Neural progenitor cell (in vitro differentiated cells): ENCODE data around the gene TEX53. TPM values are rescaled to one million over a fixed set of nuclear protein-coding genes. Genes with fewer than 3 reads are reported as not detected.
A peak's percentile ranks its signal among the peaks of the same experiment; 100 is the strongest.

Experiments used
- DNase-seq: peaks from one replicate; pipeline ENCODE4 v3.0.0-alpha.2; 2016; ENCODE audit warnings: low spot score
- H2AFZ ChIP-seq: fragments of 200-600 bp; sonication (generic); replicated peaks from 2 replicates; pipeline ENCODE4 v1.6.1; 2016; ENCODE audit warnings: antibody characterized with exemption
- H3F3A ChIP-seq: fragments of 200-600 bp; sonication (generic); 2 replicates; pipeline ENCODE4 v1.6.1; 2016; ENCODE audit warnings: antibody characterized with exemption, low read depth
- H3K27ac ChIP-seq: fragments of 200-600 bp; sonication (generic); 2 replicates; pipeline ENCODE4 v1.5.1; 2016; ENCODE audit warnings: mild to moderate bottlenecking
- H3K27me3 ChIP-seq: fragments of 200-600 bp; sonication (generic); 2 replicates; pipeline ENCODE4 v1.6.1; 2016; ENCODE audit warnings: mild to moderate bottlenecking, moderate library complexity
- H3K36me3 ChIP-seq: fragments of 200-600 bp; sonication (generic); 2 replicates; pipeline ENCODE4 v1.5.1; 2016
- H3K4me1 ChIP-seq: fragments of 200-600 bp; sonication (generic); 2 replicates; pipeline ENCODE4 v1.6.1; 2016; ENCODE audit warnings: mixed run types
- H3K4me2 ChIP-seq: fragments of 200-600 bp; sonication (generic); 2 replicates; pipeline ENCODE4 v1.6.1; 2016
- H3K4me3 ChIP-seq: fragments of 200-600 bp; sonication (generic); 2 replicates; pipeline ENCODE4 v1.5.1; 2016
- H3K79me2 ChIP-seq: fragments of 200-600 bp; sonication (generic); 2 replicates; pipeline ENCODE4 v1.6.1; 2016; ENCODE audit warnings: low read depth
- H3K9ac ChIP-seq: fragments of 200-600 bp; sonication (generic); 2 replicates; pipeline ENCODE4 v1.6.1; 2016
- H3K9me3 ChIP-seq: fragments of 200-600 bp; sonication (generic); 2 replicates; pipeline ENCODE4 v1.5.1; 2016; ENCODE audit warnings: low read depth
- H4K20me1 ChIP-seq: fragments of 200-600 bp; sonication (generic); 2 replicates; pipeline ENCODE4 v1.6.1; 2016; ENCODE audit warnings: low read depth
- H3K27ac Mint-ChIP-seq: 3 replicates; pipeline ENCODE4 v1.8.0; 2021; ENCODE audit warnings: mixed read lengths
- H3K27me3 Mint-ChIP-seq: 2 replicates; pipeline ENCODE4 v1.8.0; 2022; ENCODE audit warnings: low read depth, mild to moderate bottlenecking, inconsistent platforms, moderate library complexity, mixed read lengths; ENCODE audit not compliant: insufficient read depth
- H3K36me3 Mint-ChIP-seq: 3 replicates; pipeline ENCODE4 v1.8.0; 2021; ENCODE audit warnings: mixed read lengths
- H3K4me1 Mint-ChIP-seq: 3 replicates; pipeline ENCODE4 v1.8.0; 2021; ENCODE audit warnings: mixed read lengths
- H3K4me3 Mint-ChIP-seq: 3 replicates; pipeline ENCODE4 v1.8.0; 2021; ENCODE audit warnings: mild to moderate bottlenecking, moderate library complexity, mixed read lengths
- H3K9me3 Mint-ChIP-seq: 3 replicates; pipeline ENCODE4 v1.8.0; 2020; ENCODE audit warnings: mixed read lengths
- EZH2 ChIP-seq: fragments of 200-600 bp; sonication (generic); IDR thresholded peaks from 2 replicates; pipeline ENCODE4 v1.6.1; 2017; ENCODE audit warnings: antibody characterized with exemption, mild to moderate bottlenecking, moderate library complexity
- EZH2phosphoT487 ChIP-seq: fragments of 200-600 bp; sonication (generic); IDR thresholded peaks from 2 replicates; pipeline ENCODE4 v1.6.1; 2017; ENCODE audit warnings: antibody characterized with exemption
- total RNA-seq: library from RNA; depleted of rRNA; stranded (reverse); fragments of >200 nt; gene quantifications from 2 replicates; pipeline ENCODE4 v1.2.3, GENCODE V29; 2015; ENCODE audit warnings: low replicate concordance
- TF ChIP-seq, protein P1 (sequence below): fragments of 200-600 bp; sonication (generic); IDR thresholded peaks from 2 replicates; pipeline ENCODE4 v1.5.1; 2017; ENCODE audit warnings: antibody characterized with exemption, mild to moderate bottlenecking

The TEX53 gene
- total RNA-seq, 1 donor from 2014 or later: not detected

DNA sequence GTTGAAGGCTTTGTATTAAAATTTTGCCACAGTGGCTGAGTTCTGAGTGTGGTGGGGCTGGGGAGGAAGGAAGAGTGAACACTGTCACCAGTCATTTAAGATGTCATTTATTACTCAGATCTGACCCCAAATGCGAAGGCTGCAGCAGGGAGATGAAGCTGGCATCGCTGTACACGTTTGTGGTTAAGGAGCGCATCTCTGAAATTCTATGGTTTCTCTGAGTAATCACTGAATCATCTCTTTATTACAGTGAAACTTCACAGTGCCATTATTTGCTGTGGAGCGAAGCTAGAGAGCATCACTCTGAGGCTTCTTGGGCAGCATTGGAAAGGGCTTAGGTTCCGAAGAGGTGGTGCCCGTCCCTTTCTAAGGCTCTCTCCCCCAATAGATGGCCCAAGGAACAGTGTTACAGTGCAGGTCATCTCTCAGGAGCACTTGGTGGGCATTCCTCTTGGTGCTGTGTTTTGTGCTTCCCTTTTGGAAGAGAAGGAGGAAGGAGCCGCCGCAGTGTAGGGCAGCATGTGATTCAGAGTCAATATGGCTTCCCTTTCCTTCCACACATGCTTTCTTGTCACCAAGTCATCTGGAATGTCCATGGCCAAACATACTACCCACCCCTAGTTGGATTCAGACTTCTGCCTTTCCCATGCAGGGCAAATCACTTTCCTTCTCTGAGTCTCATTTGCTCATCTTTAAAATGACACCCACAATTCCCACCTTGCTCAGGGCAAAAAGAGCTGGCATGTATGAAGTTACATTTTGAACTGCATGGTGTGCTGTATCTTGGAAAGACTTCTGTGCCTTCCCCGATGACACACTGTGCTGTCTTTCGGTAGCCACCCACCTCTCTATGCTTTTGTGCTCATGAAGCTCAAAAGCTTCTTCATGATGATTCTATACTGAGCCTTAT, 33.7 kb upstream of the TEX53 start:
- Mint-ChIP-seq H3K4me3 (no peak overlapping the region), H3K4me1 (no peaks in the 10 kb centered on the region), H3K27me3 (no peaks in the 10 kb centered on the region), H3K9me3 (no peaks in the 10 kb centered on the region), H3K27ac (peak overlapping the region; percentile 5), H3K36me3 (no peaks in the 10 kb centered on the region)
- no peak for DNase-seq
- TF ChIP-seq, protein P1, sequence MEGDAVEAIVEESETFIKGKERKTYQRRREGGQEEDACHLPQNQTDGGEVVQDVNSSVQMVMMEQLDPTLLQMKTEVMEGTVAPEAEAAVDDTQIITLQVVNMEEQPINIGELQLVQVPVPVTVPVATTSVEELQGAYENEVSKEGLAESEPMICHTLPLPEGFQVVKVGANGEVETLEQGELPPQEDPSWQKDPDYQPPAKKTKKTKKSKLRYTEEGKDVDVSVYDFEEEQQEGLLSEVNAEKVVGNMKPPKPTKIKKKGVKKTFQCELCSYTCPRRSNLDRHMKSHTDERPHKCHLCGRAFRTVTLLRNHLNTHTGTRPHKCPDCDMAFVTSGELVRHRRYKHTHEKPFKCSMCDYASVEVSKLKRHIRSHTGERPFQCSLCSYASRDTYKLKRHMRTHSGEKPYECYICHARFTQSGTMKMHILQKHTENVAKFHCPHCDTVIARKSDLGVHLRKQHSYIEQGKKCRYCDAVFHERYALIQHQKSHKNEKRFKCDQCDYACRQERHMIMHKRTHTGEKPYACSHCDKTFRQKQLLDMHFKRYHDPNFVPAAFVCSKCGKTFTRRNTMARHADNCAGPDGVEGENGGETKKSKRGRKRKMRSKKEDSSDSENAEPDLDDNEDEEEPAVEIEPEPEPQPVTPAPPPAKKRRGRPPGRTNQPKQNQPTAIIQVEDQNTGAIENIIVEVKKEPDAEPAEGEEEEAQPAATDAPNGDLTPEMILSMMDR: no peak
- TF ChIP-seq EZH2 (no peak), EZH2phosphoT487 (no peak)
- H3K9ac ChIP-seq: no peak overlapping the region
- H4K20me1 ChIP-seq: no peaks in the 10 kb centered on the region
- H3K27ac ChIP-seq: no peak overlapping the region
- H3K36me3 ChIP-seq: no peaks in the 10 kb centered on the region
- H3K9me3 ChIP-seq: no peaks in the 10 kb centered on the region
- H2AFZ ChIP-seq: no peak overlapping the region
- H3K4me1 ChIP-seq: no peaks in the 10 kb centered on the region
- no peak overlapping the region for H3K4me3 ChIP-seq
- no peaks in the 10 kb centered on the region for H3K27me3 ChIP-seq
- H3K4me2 ChIP-seq: no peak overlapping the region
- no peaks in the 10 kb centered on the region for H3K79me2 ChIP-seq
- no peaks in the 10 kb centered on the region for H3F3A ChIP-seq

DNA sequence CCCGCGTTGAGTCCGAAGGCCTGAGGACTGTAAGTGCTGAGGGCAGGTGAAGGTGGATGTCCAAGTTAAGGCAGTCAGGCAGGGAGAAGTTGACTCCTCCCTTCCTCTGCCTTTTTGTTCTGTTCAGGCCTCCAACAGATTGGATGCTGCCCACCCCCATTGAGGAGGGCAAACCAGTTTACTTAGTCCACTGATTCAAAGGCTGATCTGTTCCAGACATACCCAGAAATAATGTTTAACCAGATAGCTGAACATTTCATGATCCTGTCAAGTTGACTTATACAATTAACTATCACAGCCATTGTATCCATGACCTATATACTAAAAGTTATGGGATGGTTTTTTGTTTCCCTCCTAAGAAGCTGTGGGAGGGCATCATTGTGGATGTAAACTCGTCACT, 32.7 kb upstream of the TEX53 start:
- Histone ChIP-seq H4K20me1 (no peaks in the 10 kb centered on the region), H3K4me2 (no peak overlapping the region), H2AFZ (no peak overlapping the region), H3K27me3 (no peaks in the 10 kb centered on the region), H3K79me2 (no peaks in the 10 kb centered on the region), H3K4me1 (no peaks in the 10 kb centered on the region), H3K27ac (no peak overlapping the region), H3F3A (no peaks in the 10 kb centered on the region), H3K36me3 (no peaks in the 10 kb centered on the region), H3K9me3 (no peaks in the 10 kb centered on the region), H3K9ac (no peak overlapping the region), H3K4me3 (no peak overlapping the region)
- no peaks in the 10 kb centered on the region for H3K27me3 Mint-ChIP-seq
- no peak overlapping the region for H3K4me3 Mint-ChIP-seq
- no peaks in the 10 kb centered on the region for H3K4me1 Mint-ChIP-seq
- no peaks in the 10 kb centered on the region for H3K36me3 Mint-ChIP-seq
- no peak for DNase-seq
- no peaks in the 10 kb centered on the region for H3K9me3 Mint-ChIP-seq
- TF ChIP-seq EZH2phosphoT487: no peak
- TF ChIP-seq, protein P1: no peak
- TF ChIP-seq EZH2: no peak
- no peak overlapping the region for H3K27ac Mint-ChIP-seq

DNA sequence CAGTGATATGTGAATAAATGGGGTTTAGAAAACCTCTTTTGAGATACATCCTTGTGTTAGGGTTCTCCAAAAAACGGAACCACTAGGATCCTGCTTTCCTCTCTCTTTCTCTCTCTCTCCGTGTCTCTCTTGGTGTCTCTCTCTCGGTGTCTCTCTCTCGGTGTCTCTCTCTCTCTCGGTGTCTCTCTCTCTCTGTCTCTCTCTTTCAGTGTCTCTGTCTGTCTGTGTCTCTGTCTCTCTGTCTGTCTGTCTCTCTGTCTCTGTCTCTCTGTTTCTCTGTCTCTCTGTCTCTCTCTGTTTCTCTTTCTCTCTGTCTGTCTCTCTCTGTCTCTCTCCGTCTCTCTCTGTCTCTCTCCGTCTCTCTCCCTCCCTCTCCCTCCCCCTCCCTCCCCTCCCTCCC, 32.2 kb upstream of the TEX53 start:
- Histone ChIP-seq H3K4me1 (no peaks in the 10 kb centered on the region), H3K36me3 (no peaks in the 10 kb centered on the region), H3K9ac (no peak overlapping the region), H3K4me2 (no peak overlapping the region), H4K20me1 (no peaks in the 10 kb centered on the region), H3K27me3 (no peaks in the 10 kb centered on the region), H2AFZ (no peak overlapping the region), H3K9me3 (no peaks in the 10 kb centered on the region), H3K27ac (no peak overlapping the region), H3K4me3 (no peak overlapping the region), H3K79me2 (no peaks in the 10 kb centered on the region), H3F3A (no peaks in the 10 kb centered on the region)
- Mint-ChIP-seq H3K27ac (no peak overlapping the region), H3K4me1 (no peaks in the 10 kb centered on the region), H3K27me3 (no peaks in the 10 kb centered on the region), H3K9me3 (no peaks in the 10 kb centered on the region), H3K4me3 (no peak overlapping the region), H3K36me3 (no peaks in the 10 kb centered on the region)
- TF ChIP-seq EZH2phosphoT487 (no peak), EZH2 (no peak)
- TF ChIP-seq, protein P1: no peak
- DNase-seq: no peak
